ENCODE results near the gene TNPO1.

DNA sequence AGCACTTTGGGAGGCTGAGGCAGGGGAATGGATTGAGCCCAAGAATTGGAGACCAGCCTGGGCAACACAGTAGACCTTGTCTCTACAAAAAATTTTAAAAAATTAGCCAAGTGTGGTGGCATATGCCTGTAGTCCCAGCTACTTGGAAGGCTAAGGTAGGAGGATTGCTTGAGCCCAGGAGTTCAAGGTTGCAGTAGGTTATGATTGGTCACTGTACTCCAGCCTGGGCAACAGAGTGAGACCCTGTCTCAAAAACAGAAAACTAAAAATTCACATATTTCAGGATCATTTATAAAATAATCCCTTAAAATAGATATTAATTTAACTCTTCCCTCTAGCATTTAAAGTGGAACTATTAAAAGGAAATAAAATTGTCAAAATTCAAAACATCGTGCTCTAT lies 142.8 kb downstream of the TNPO1 start:
- TF ChIP-seq, protein P1, sequence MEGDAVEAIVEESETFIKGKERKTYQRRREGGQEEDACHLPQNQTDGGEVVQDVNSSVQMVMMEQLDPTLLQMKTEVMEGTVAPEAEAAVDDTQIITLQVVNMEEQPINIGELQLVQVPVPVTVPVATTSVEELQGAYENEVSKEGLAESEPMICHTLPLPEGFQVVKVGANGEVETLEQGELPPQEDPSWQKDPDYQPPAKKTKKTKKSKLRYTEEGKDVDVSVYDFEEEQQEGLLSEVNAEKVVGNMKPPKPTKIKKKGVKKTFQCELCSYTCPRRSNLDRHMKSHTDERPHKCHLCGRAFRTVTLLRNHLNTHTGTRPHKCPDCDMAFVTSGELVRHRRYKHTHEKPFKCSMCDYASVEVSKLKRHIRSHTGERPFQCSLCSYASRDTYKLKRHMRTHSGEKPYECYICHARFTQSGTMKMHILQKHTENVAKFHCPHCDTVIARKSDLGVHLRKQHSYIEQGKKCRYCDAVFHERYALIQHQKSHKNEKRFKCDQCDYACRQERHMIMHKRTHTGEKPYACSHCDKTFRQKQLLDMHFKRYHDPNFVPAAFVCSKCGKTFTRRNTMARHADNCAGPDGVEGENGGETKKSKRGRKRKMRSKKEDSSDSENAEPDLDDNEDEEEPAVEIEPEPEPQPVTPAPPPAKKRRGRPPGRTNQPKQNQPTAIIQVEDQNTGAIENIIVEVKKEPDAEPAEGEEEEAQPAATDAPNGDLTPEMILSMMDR (IDR thresholded peaks at IDR 0.05; ENCODE audit: borderline replicate concordance, extremely low read depth, low read length, poor library complexity, severe bottlenecking), result no peak
- no peak for TF ChIP-seq EZH2 (IDR thresholded peaks at IDR 0.05; ENCODE audit: borderline replicate concordance, low read depth, low read length, severe bottlenecking)

Measured in DND-41 (cell line).